PC-9 (cell line): ENCODE data around the gene KLRC1. TPM values are rescaled to one million over a fixed set of nuclear protein-coding genes. Genes with fewer than 3 reads are reported as not detected.

Experiments
- BruUV-seq: library from RNA; stranded (reverse); fragments of 400-500 nt; replicated peaks from 2 replicates; lab custom pipeline; 2021; lab: Mats Ljungman, UMichigan
- CTCF ChIA-PET: fragments of 300-600 bp; sonication (Branson Sonifier 250); formaldehyde crosslinking; loops from one replicate; lab custom pipeline; 2022; ENCODE audit warnings: antibody characterized with exemption; lab: Charles Lee
- POLR2A ChIA-PET: fragments of 300-600 bp; sonication (Branson Sonifier 250); formaldehyde crosslinking; loops from one replicate; lab custom pipeline; 2022; ENCODE audit warnings: antibody characterized with exemption; ENCODE audit not compliant: unreplicated experiment; lab: Charles Lee
- DNase-seq, 2 experiments: peaks; one replicate each; pipeline versions ENCODE4 v3.0.0 to v3.0.0-alpha.2; 2015 to 2022; ENCODE audit warnings: mixed read lengths in 1 of 2
- H2AFZ ChIP-seq: fragments of 200-600 bp; sonication (generic); 2 replicates; pipeline ENCODE4 v1.8.1; 2017; ENCODE audit warnings: antibody characterized with exemption
- H3F3A ChIP-seq: fragments of 200-600 bp; sonication (generic); 2 replicates; pipeline ENCODE4 v1.8.1; 2017; ENCODE audit warnings: antibody characterized with exemption, mild to moderate bottlenecking, low read depth; ENCODE audit not compliant: insufficient read depth
- H3K27ac ChIP-seq: fragments of 200-600 bp; sonication (generic); 2 replicates; pipeline ENCODE4 v1.6.1; 2016; ENCODE audit warnings: mixed run types
- H3K27me3 ChIP-seq: fragments of 200-600 bp; sonication (generic); 2 replicates; pipeline ENCODE4 v1.6.1; 2016; ENCODE audit warnings: low read depth, mixed run types; ENCODE audit not compliant: insufficient read depth
- H3K36me3 ChIP-seq: fragments of 200-600 bp; sonication (generic); 2 replicates; pipeline ENCODE4 v1.6.1; 2016; ENCODE audit warnings: low read depth, mixed run types
- H3K4me1 ChIP-seq: fragments of 200-600 bp; sonication (generic); replicated peaks from 2 replicates; pipeline ENCODE4 v1.6.1; 2016; ENCODE audit warnings: mixed run types; ENCODE audit not compliant: insufficient read depth
- H3K4me2 ChIP-seq: fragments of 200-600 bp; sonication (generic); 2 replicates; pipeline ENCODE4 v1.6.1; 2017; ENCODE audit warnings: mixed run types
- H3K4me3 ChIP-seq: fragments of 200-600 bp; sonication (generic); 2 replicates; pipeline ENCODE4 v1.6.1; 2016; ENCODE audit warnings: mixed run types
- H3K79me2 ChIP-seq: fragments of 200-600 bp; sonication (generic); 2 replicates; pipeline ENCODE4 v1.6.1; 2017; ENCODE audit warnings: low read depth, mixed run types
- H3K9me2 ChIP-seq: fragments of 200-600 bp; sonication (generic); 2 replicates; pipeline ENCODE4 v1.8.1; 2017; ENCODE audit warnings: mild to moderate bottlenecking; ENCODE audit not compliant: insufficient read depth
- H3K9me3 ChIP-seq: fragments of 200-600 bp; sonication (generic); 2 replicates; pipeline ENCODE4 v1.8.1; 2016; ENCODE audit warnings: low read depth; ENCODE audit not compliant: insufficient read depth
- H4K20me1 ChIP-seq: fragments of 200-600 bp; sonication (generic); 2 replicates; pipeline ENCODE4 v1.8.1; 2017; ENCODE audit not compliant: insufficient read depth
- EZH2 ChIP-seq: fragments of 200-600 bp; sonication (generic); IDR thresholded peaks from 2 replicates; pipeline ENCODE4 v1.8.0; 2017; ENCODE audit warnings: antibody characterized with exemption, low read depth
- intact Hi-C: fragments of 100-400 bp; cut with micrococcal nuclease; formaldehyde crosslinking; loops from one replicate; pipeline ENCODE4 v1.10.0; 2022; ENCODE audit not compliant: unreplicated experiment
- total RNA-seq: library from RNA; stranded (reverse); gene quantifications from 2 replicates; pipeline ENCODE4 v1.2.3, GENCODE V29; 2021
- TF ChIP-seq, protein P1 (sequence below): fragments of 200-600 bp; sonication (generic); conservative IDR thresholded peaks from 2 replicates; pipeline ENCODE4 v1.6.1; 2017; ENCODE audit warnings: mixed run types, antibody characterized with exemption, mild to moderate bottlenecking, moderate library complexity

KLRC1 gene
- total RNA-seq, 1 experiment from 2014 or later, result not detected

DNA sequence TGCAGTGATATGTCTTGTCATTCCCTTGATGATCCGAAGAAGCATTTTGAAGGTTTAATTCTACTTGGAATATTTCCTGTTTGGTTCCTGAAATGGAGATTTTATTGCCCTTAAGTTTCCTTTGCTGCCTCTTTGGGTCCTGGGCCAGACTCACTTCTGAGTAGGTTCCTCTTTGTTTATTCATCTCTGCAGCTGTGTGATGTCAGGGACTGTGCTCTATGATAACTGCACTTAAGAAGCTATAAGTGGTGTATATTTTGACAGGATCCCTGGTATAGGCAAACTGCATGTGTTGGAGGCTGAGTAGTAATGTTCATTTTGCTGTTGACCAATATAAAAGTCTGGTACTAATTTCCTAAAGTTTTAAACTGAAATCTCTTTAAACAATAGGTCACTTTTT, 43.8 kb downstream of the KLRC1 start, which contains the start of gene KLRC4:
KLRC4 (minus strand) TSS at position 366 of the 400 bp plus-strand sequence; CDS start at position 184, 182 bp downstream.
- DNase-seq, result no peak
- H3K4me1 ChIP-seq, result no peaks in the 10 kb centered on the region
- H3K4me3 ChIP-seq, result no peak within 1 kb of the TSS
- no peak within 1 kb of the TSS for H2AFZ ChIP-seq
- no peak within 1 kb of the TSS for H3K27ac ChIP-seq
- ChIA-PET POLR2A (no interaction called here), CTCF (no interaction called here)
- H4K20me1 ChIP-seq, result no peaks in the 10 kb centered on the region
- no peak within 1 kb of the TSS for H3K4me2 ChIP-seq
- 0 out of 2 replicates have a peak, but pooled peaks cover 5% of the 10 kb centered on the region for H3F3A ChIP-seq
- H3K27me3 ChIP-seq, result no peaks in the 10 kb centered on the region
- no peaks in the 10 kb centered on the region for H3K36me3 ChIP-seq
- no peaks in the 10 kb centered on the region for H3K9me3 ChIP-seq
- TF ChIP-seq EZH2, result no peak
- TF ChIP-seq, protein P1, sequence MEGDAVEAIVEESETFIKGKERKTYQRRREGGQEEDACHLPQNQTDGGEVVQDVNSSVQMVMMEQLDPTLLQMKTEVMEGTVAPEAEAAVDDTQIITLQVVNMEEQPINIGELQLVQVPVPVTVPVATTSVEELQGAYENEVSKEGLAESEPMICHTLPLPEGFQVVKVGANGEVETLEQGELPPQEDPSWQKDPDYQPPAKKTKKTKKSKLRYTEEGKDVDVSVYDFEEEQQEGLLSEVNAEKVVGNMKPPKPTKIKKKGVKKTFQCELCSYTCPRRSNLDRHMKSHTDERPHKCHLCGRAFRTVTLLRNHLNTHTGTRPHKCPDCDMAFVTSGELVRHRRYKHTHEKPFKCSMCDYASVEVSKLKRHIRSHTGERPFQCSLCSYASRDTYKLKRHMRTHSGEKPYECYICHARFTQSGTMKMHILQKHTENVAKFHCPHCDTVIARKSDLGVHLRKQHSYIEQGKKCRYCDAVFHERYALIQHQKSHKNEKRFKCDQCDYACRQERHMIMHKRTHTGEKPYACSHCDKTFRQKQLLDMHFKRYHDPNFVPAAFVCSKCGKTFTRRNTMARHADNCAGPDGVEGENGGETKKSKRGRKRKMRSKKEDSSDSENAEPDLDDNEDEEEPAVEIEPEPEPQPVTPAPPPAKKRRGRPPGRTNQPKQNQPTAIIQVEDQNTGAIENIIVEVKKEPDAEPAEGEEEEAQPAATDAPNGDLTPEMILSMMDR, result no peak
- intact Hi-C loops, result no loop called here
- no peaks in the 10 kb centered on the region; the same call in 1 of the 2 replicates for H3K9me2 ChIP-seq
- no peaks in the 10 kb centered on the region for H3K79me2 ChIP-seq
- no TSS peak for BruUV-seq

DNA sequence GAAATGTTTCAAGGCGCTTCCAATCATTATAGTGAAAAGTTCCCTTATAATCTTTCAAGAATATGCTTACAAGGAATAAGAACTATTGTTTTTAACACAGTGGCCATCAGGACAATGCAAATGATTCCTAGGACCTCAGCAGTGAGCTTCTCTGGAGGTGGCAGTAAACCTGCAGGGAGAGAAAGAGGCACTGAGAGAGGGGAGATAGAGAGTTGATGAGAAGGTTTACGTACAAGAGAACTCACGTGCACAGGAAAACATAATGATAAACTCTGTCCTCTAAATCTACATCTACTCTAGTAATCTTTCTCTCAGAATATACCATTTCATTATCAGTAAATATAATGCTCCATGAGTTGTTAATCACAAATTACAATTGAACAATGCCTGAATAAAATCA, 44.3 kb downstream of the KLRC1 start:
- Histone ChIP-seq H4K20me1 (no peaks in the 10 kb centered on the region), H3K4me1 (no peaks in the 10 kb centered on the region), H3F3A (0 out of 2 replicates have a peak, but pooled peaks cover 5% of the 10 kb centered on the region), H2AFZ (no peak overlapping the region), H3K36me3 (no peaks in the 10 kb centered on the region), H3K27me3 (no peaks in the 10 kb centered on the region), H3K79me2 (no peaks in the 10 kb centered on the region), H3K9me3 (no peaks in the 10 kb centered on the region), H3K9me2 (no peaks in the 10 kb centered on the region; the same call in 1 of the 2 replicates), H3K27ac (no peak overlapping the region), H3K4me3 (no peak overlapping the region), H3K4me2 (no peak overlapping the region)
- DNase-seq, result no peak
- CTCF ChIA-PET, result no interaction called here
- TF ChIP-seq EZH2, result no peak
- TF ChIP-seq, protein P1, result no peak
- no TSS peak for BruUV-seq
- POLR2A ChIA-PET, result no interaction called here
- intact Hi-C loops, result no loop called here

DNA sequence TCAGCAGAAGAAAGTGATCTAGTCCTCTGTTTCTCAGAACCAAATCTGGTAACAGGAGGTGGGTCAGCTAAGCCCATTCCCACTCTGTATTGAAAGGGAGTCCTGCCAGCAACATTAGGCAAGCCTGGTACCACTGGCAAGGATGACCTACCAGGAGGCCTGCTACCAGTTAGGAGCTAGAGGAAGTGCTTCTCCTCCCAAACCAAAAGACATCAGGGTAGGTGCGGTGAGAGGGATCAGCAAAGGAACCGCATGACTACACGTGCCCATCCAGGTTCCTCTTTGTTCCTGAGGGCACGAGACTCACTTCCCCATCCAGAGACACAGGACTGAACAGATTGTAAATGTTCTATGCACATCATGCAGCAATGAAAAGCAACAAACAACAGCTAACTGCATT, 46.5 kb downstream of the KLRC1 start:
- intact Hi-C loops, result no loop called here
- no peaks in the 10 kb centered on the region for H3K4me1 ChIP-seq
- TF ChIP-seq EZH2, result no peak
- TF ChIP-seq, protein P1, result no peak
- no peak overlapping the region for H3K27ac ChIP-seq
- H4K20me1 ChIP-seq, result no peaks in the 10 kb centered on the region
- no peaks in the 10 kb centered on the region for H3K36me3 ChIP-seq
- H3K27me3 ChIP-seq, result no peaks in the 10 kb centered on the region
- CTCF ChIA-PET, result no interaction called here
- H3K9me3 ChIP-seq, result no peaks in the 10 kb centered on the region
- no peaks in the 10 kb centered on the region; the same call in 1 of the 2 replicates for H3K9me2 ChIP-seq
- BruUV-seq, result no TSS peak
- no peak overlapping the region for H3K4me3 ChIP-seq
- H3K4me2 ChIP-seq, result no peak overlapping the region
- no peak for DNase-seq
- 0 out of 2 replicates have a peak, but pooled peaks cover 5% of the 10 kb centered on the region for H3F3A ChIP-seq
- H2AFZ ChIP-seq, result no peak overlapping the region
- POLR2A ChIA-PET, result no interaction called here
- H3K79me2 ChIP-seq, result no peaks in the 10 kb centered on the region
